KOPT-K1 (cell line): ENCODE results near the gene MSANTD1.

Source experiments
- H3K27ac ChIP-seq: fragments of 200-600 bp; sonication (generic); 2 replicates; pipeline ENCODE4 v1.5.1; 2016; ENCODE audit warnings: antibody characterized with exemption, mild to moderate bottlenecking, low read depth, low read length; ENCODE audit not compliant: poor library complexity, severe bottlenecking
- H3K36me3 ChIP-seq: fragments of 200-600 bp; sonication (generic); 2 replicates; pipeline ENCODE4 v1.5.1; 2017; ENCODE audit warnings: antibody characterized with exemption, mild to moderate bottlenecking, low read length, moderate library complexity; ENCODE audit not compliant: insufficient read depth
- H3K9me3 ChIP-seq: fragments of 200-600 bp; sonication (generic); 2 replicates; pipeline ENCODE4 v1.5.1; 2017; ENCODE audit warnings: antibody characterized with exemption, low read length, mild to moderate bottlenecking; ENCODE audit not compliant: insufficient read depth, poor library complexity, severe bottlenecking

MSANTD1 gene

DNA sequence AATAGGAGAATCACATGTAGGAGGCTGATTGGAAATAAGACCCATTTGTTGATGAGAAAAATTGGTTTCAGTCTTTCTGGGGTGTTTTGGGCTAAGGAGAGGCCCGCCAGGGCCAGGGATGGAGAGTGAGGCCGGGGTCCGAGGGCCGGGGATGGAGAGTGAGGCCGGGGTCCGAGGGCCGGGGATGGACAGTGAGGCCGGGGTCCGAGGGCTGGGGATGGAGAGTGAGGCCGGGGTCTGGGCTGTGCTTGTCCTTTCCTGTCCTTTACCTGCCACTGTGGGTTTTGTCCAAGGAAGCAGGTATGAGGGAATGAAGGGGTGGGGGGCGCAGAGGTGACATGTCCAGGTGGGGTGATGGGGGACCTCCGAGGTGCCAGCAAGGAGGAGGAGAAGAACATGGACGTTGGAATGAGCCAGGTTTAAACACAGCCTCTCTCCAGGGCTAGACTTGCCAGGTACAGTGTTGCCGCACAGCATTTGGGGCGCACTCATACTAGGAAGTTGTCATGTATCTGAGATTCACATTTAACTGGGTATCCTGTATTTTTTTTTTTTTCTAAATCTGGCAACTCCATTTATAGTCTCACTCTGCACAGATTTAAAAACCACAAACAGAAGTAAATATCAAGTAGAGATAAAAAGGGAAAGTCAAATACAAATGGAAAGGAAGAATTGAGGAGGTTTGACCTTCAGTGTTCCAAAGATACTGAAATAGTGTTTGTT, 52.7 kb downstream of the MSANTD1 start:
- H3K36me3 ChIP-seq: no peaks in the 10 kb centered on the region
- no peak overlapping the region for H3K27ac ChIP-seq
- peaks cover 30% of the 10 kb centered on the region for H3K9me3 ChIP-seq

DNA sequence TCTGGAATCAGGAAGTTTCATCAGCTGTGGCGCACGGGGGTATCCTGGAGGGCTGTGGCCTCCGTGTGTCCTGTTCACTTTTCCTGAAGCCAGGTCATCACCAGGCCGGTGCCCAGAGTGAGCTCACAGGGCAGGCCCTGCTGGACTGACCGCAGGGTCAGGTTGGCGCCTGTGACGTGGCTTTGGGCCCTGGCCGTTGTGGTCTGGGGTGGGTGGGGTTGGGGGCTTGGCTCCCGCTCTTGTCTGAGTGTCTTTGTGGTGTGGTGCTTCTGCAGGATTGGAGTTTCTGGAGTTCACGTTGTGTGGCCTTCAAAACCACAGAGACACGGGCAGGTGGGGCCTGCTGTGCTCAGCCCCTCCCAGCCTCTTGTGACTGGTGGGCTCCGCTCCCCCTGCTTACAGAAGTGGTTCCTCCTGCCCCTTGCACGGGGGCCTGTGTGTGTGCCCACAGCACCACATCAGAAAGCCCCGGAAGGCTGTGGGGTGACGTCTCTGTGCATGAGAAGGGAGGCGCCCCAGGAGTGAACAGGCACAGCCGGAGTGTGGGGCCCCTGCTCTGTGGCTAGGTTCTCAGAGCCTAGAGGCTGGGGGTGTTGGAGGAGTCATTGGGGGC, 53.3 kb downstream of the MSANTD1 start:
- Histone ChIP-seq H3K27ac (no peak overlapping the region), H3K9me3 (peaks cover 26% of the 10 kb centered on the region), H3K36me3 (no peaks in the 10 kb centered on the region)

DNA sequence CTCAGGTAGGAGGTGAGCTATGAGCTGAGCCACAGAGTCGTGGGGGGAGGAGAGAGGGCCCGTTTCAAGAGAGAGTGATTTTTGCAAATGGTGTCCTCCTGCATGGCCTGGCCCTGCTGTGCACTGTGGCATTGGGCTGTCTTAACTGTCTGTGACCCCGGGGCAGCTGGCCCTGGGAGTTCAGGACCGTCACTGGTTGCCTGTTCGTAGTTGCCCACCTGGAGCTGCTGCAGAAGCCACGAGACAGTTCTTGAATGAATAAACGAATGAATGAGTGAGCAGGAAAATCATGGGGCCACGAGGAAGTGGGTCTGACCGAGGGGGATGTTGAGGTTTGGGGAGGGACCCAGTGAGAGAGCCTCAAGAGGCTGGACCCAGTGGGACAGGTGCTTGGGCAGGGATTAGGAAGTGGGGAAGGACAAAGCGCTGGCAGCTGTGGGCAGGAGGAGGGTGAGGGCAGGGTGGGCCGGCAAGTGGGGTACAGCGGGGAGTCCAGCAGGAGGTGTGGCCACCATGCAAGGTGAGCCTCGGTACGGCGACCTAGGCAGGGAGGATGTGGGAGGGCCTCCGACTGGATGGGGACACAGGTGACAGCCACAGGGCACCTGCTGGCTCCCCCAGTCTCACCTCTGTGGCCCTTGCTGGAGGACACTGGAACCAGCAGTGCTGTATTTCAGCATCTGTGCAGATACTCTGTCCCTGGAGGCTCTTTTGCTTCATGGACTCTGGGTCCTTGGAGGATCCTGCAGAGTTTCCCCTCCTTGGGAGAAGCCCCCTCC, 54.0 kb downstream of the MSANTD1 start:
- Histone ChIP-seq H3K9me3 (peaks cover 19% of the 10 kb centered on the region), H3K27ac (no peak overlapping the region), H3K36me3 (no peaks in the 10 kb centered on the region)

DNA sequence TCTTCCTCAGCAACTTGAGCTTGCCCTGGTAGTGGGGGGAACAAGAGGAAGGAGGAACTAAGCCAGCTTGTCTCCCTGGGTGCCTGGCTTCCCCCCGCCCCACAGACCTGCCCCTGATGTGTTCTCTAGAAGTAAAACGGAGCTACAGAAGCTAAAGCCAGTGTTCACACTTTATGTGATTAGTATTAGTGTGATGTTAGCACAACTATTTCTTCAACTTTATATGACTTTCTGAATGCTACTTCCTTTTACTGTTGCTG, 54.5 kb downstream of the MSANTD1 start:
- H3K36me3 ChIP-seq: no peaks in the 10 kb centered on the region
- peaks cover 14% of the 10 kb centered on the region for H3K9me3 ChIP-seq
- no peak overlapping the region for H3K27ac ChIP-seq

DNA sequence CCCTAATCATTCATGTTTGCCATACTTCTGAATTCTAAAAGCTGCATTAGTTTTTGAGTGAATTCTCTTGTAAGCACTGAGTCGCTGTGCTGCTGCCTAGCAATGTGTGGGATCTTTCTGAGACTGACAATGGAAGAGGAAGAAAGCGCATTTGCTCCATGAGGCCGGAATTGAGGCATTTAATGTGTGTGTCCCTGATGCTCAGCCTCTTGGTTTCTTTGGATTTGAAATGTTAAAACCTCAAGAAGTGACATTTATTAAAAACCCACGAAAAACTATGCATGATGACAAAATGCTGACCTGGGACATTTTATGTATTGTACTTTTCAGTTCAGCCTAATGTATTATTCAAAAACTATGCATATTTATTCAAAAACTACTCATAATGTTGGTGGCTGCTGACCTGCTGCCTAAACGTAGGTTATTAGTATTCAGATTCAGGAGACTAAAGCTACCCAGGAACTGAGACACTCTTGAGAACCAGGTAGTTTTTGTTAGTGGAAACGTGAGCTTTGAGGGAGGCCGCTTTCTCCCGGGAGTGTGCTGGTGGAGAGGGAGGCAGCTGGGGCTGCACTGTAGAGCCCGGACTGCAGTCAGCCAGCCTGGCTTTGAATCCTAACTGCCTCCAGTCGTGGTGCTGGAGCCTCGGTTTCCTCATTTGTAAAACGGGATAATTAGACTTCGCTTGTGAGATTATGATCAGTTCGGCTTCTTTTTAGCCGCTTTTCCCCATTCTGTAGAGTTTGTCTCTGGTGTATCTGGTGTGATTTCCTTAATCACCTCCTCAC, 55.2 kb downstream of the MSANTD1 start:
- no peaks in the 10 kb centered on the region for H3K36me3 ChIP-seq
- peaks cover 8% of the 10 kb centered on the region for H3K9me3 ChIP-seq
- no peak overlapping the region for H3K27ac ChIP-seq

DNA sequence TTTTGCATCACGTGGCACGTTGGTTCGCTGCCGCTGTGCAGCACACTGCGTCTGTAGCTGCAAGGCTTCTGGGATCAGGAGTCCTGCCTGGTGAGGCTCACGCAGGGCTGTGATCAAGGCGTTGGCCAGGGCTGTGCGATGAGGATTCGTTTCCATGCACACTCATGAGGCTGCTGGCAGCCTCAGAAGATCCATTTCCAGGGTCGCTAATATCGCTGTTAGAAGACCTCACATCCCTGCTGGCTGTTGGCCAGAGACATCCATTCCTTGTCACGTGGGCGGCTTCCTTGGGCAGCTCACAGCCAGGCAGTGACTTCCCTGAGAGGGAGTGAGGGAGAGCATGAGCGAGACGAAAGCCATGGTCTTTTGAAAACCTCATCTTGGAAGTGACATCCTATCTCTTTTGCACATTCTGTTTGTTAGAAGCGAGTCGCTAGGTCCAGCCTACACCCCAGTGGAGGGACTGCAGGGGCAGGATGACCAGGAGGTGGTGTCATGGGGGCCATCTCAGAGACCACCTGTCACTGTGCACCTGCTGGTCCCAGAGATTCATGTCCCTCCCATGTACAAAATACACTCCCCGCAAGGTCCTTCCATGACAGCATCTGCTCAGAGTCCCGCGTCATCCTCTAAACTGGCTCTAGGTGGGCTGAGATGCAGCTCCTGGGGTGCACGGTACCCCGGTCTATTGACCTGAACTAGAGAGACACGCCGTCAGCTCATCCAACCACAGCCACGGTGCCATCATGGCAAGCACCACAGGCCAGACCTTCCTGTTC, 56.1 kb downstream of the MSANTD1 start:
- H3K9me3 ChIP-seq: no peaks in the 10 kb centered on the region
- no peaks in the 10 kb centered on the region for H3K36me3 ChIP-seq
- no peak overlapping the region for H3K27ac ChIP-seq

DNA sequence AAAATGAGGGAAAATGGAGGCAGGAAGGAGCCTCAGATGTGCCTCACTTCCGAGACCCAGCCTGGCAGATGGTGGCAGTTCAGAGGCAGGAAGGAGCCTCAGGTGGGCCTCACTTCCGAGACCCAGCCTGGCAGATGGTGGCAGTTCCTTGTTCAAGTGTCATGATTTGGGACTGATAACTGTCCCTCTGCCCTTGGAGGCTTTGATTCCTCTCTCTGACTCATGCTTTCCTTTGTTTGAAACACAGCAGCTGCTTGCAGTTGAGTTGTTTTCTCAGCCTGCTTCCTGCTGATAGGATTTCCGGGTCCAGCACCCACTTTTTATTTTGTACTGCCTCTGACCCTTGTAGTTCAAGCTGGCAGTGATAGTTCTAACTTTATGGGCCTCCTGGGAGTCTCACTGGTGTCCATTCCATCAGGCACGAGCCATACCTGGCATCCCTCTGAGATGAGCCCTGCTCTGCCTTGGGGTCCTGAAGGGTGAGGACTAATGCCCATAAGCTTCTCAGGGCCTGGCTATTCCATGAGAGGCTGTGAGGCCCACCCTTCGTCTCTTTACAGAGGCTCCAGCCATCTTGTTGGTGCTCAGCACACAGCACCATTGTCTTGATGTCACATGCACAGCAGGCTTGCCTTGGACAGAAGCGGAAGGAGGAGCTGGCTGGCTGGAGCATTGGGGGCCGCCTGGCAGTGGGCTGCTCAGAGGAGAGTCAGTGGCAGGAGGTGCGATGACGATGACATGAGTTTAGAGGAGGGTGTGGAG, 56.8 kb downstream of the MSANTD1 start:
- no peaks in the 10 kb centered on the region for H3K9me3 ChIP-seq
- H3K27ac ChIP-seq: no peak overlapping the region
- no peaks in the 10 kb centered on the region for H3K36me3 ChIP-seq
